ENCODE results near the gene C1QTNF12. TPM values are rescaled to one million over a fixed set of nuclear protein-coding genes. Genes with fewer than 3 reads are reported as not detected.

The C1QTNF12 gene
- total RNA-seq, 3 donors from 2014 or later: 21.5 to 54.0 (median 36.5) TPM

- DNase-seq: peak; percentile 33 to 67 (median 54)
- Histone ChIP-seq H3K9me3 (no peaks in the 10 kb centered on the region), H3K4me1 (ENCODE audit: low read depth) (peaks cover 17% of the 10 kb centered on the region), H3K4me3 (no peak overlapping the region), H3K36me3 (ENCODE audit: low read depth) (no peaks in the 10 kb centered on the region)
- no peak for TF ChIP-seq CTCF (IDR thresholded peaks at IDR 0.05)
- intact Hi-C loops (cut with DNase I, micrococcal nuclease): no loop called here
- peak; percentile 15 for ATAC-seq
Measured at GRCh38 chr1:1208713-1209433, 37.6 kb downstream of the C1QTNF12 start.

- H3K9me3 ChIP-seq: no peaks in the 10 kb centered on the region
- no peak overlapping the region for H3K4me3 ChIP-seq
- H3K36me3 ChIP-seq (ENCODE audit: low read depth): no peaks in the 10 kb centered on the region
- ATAC-seq: no peak
- peak in 1 of 3 donors; percentile 23 for DNase-seq
- no peak for TF ChIP-seq CTCF (IDR thresholded peaks at IDR 0.05)
- H3K4me1 ChIP-seq (ENCODE audit: low read depth): peaks cover 14% of the 10 kb centered on the region
- intact Hi-C loops (cut with DNase I, micrococcal nuclease): no loop called here
Measured at GRCh38 chr1:1207571-1207892, 39.0 kb downstream of the C1QTNF12 start.

GRCh38 chr1:1206966-1207531, 39.5 kb downstream of the C1QTNF12 start:
- Histone ChIP-seq H3K4me3 (no peak overlapping the region), H3K9me3 (no peaks in the 10 kb centered on the region), H3K36me3 (ENCODE audit: low read depth) (no peaks in the 10 kb centered on the region), H3K4me1 (ENCODE audit: low read depth) (peaks cover 14% of the 10 kb centered on the region)
- DNase-seq (peak in 2 of 3 donors; percentile 36 to 58), ATAC-seq (no peak)
- intact Hi-C loops (cut with DNase I, micrococcal nuclease): no loop called here
- TF ChIP-seq CTCF (IDR thresholded peaks at IDR 0.05): no peak

GRCh38 chr1:1206376-1206965, 40.1 kb downstream of the C1QTNF12 start, which contains the start of gene TNFRSF18:
Gene TNFRSF18 (minus strand): TSS chr1:1206592. CDS start chr1:1206571, 21 bp downstream.
- ATAC-seq: peak; percentile 44
- intact Hi-C loops (cut with DNase I, micrococcal nuclease): no loop called here
- Histone ChIP-seq H3K4me1 (ENCODE audit: low read depth) (peaks cover 14% of the 10 kb centered on the region), H3K36me3 (ENCODE audit: low read depth) (no peaks in the 10 kb centered on the region), H3K9me3 (no peaks in the 10 kb centered on the region), H3K4me3 (no peak within 1 kb of the TSS)
- peak; percentile 54 to 69 (median 66) for DNase-seq
- TF ChIP-seq CTCF (IDR thresholded peaks at IDR 0.05): no peak

- Histone ChIP-seq H3K4me3 (no peak overlapping the region), H3K9me3 (no peaks in the 10 kb centered on the region), H3K4me1 (ENCODE audit: low read depth) (peaks cover 16% of the 10 kb centered on the region), H3K36me3 (ENCODE audit: low read depth) (no peaks in the 10 kb centered on the region)
- ATAC-seq: no peak
- intact Hi-C loops (cut with DNase I, micrococcal nuclease): no loop called here
- TF ChIP-seq CTCF (IDR thresholded peaks at IDR 0.05): no peak
- peak in 2 of 3 donors; percentile 37 to 53 for DNase-seq
Measured at GRCh38 chr1:1205769-1206375, 40.6 kb downstream of the C1QTNF12 start.

All from mucosa of descending colon (tissue), 3 donors.